H1 (cell line): ENCODE results near the gene TAOK2. TPM values are rescaled to one million over a fixed set of nuclear protein-coding genes. Genes with fewer than 3 reads are reported as not detected.

Experiments
- CTCF ChIA-PET: fragments of 300-600 bp; sonication (Branson Sonifier 250); formaldehyde crosslinking; loops from one replicate; lab custom pipeline; 2021; ENCODE audit not compliant: partially characterized antibody; lab: Charles Lee
- POLR2A ChIA-PET: fragments of 300-600 bp; sonication (Branson Sonifier 250); formaldehyde crosslinking; loops from one replicate; lab custom pipeline; 2021; ENCODE audit warnings: inconsistent platforms; ENCODE audit not compliant: partially characterized antibody; lab: Charles Lee
- DNase-seq, 2 experiments: peaks; one replicate each; pipeline versions ENCODE4 v3.0.0 to v3.0.0-alpha.2; 2010 to 2022; ENCODE audit warnings: low spot score in 2 of 2, low read depth in 1 of 2, mixed read lengths in 1 of 2
- FAIRE-seq: peaks from 2 replicates; lab custom pipeline; 2011; peaks lifted over from hg19 to GRCh38; lab: Jason Lieb, UNC
- H2AFZ ChIP-seq: 2 replicates; pipeline ENCODE4 v1.8.1; 2012; ENCODE audit warnings: low read length, inconsistent platforms
- H2AK5ac ChIP-seq: 2 replicates; pipeline ENCODE4 v1.6.1; 2013; ENCODE audit warnings: low read depth, low read length
- H2BK120ac ChIP-seq: replicated peaks from 2 replicates; pipeline ENCODE3; 2013; ENCODE audit warnings: low read depth, low read length, inconsistent platforms
- H2BK12ac ChIP-seq: 2 replicates; pipeline ENCODE4 v1.6.1; 2013; ENCODE audit warnings: low read depth, low read length
- H2BK15ac ChIP-seq: 2 replicates; pipeline ENCODE4 v1.6.1; 2013; ENCODE audit warnings: low read length
- H2BK20ac ChIP-seq: 2 replicates; pipeline ENCODE4 v1.6.1; 2013; ENCODE audit warnings: low read length
- H2BK5ac ChIP-seq: 2 replicates; pipeline ENCODE4 v1.6.1; 2013; ENCODE audit warnings: low read depth, low read length
- H3K14ac ChIP-seq: 2 replicates; pipeline ENCODE4 v1.6.1; 2013; ENCODE audit warnings: inconsistent platforms; ENCODE audit not compliant: insufficient read length
- H3K18ac ChIP-seq: 2 replicates; pipeline ENCODE4 v1.6.1; 2013; ENCODE audit warnings: low read length; ENCODE audit errors: extremely low read depth
- H3K23ac ChIP-seq: 2 replicates; pipeline ENCODE4 v1.6.1; 2013; ENCODE audit warnings: inconsistent platforms; ENCODE audit not compliant: insufficient read length
- H3K23me2 ChIP-seq: 2 replicates; pipeline ENCODE4 v1.6.1; 2013; ENCODE audit warnings: low read depth, low read length
- H3K27ac ChIP-seq: 2 replicates; pipeline ENCODE4 v1.6.1; 2011; ENCODE audit warnings: low read depth, low read length, inconsistent platforms
- H3K27me3 ChIP-seq, 4 experiments: replicated peaks in 1 of 4; 1 replicate in 1 of 4; 2 replicates in 3 of 4; pipeline versions ENCODE4 v1.6.1 to v1.8.1; 2011 to 2013; ENCODE audit warnings: low read length in 3 of 4, mild to moderate bottlenecking in 3 of 4, inconsistent platforms in 2 of 4, mixed read lengths in 2 of 4, moderate library complexity in 1 of 4; ENCODE audit not compliant: control insufficient read depth in 3 of 4, insufficient read depth in 3 of 4; ENCODE audit errors: extremely low read depth in 1 of 4
- H3K36me3 ChIP-seq, 4 experiments: 2 replicates each; pipeline versions ENCODE4 v1.6.1 to v1.8.1; 2011 to 2013; ENCODE audit warnings: mild to moderate bottlenecking in 4 of 4, low read length in 3 of 4, moderate library complexity in 2 of 4, control low read depth in 1 of 4, inconsistent platforms in 1 of 4; ENCODE audit not compliant: insufficient read depth in 4 of 4, control insufficient read depth in 2 of 4
- H3K4ac ChIP-seq: replicated peaks from 2 replicates; pipeline ENCODE3; 2013; ENCODE audit warnings: low read length, low read depth, mixed read lengths, inconsistent platforms; ENCODE audit not compliant: insufficient read length
- H3K4me1 ChIP-seq, 4 experiments: replicated peaks in 1 of 4; 1 replicate in 1 of 4; 2 replicates in 3 of 4; pipeline versions ENCODE4 v1.6.1 to v1.8.1; 2011 to 2013; ENCODE audit warnings: low read length in 3 of 4, inconsistent platforms in 2 of 4, mixed read lengths in 1 of 4; ENCODE audit not compliant: insufficient read depth in 4 of 4, control insufficient read depth in 3 of 4
- H3K4me2 ChIP-seq, 2 experiments: 2 replicates each; pipeline versions ENCODE4 v1.6.1 to v1.8.1; 2011 to 2013; ENCODE audit warnings: low read depth in 2 of 2, low read length in 2 of 2, control low read depth in 1 of 2, inconsistent platforms in 1 of 2, mild to moderate bottlenecking in 1 of 2; ENCODE audit not compliant: insufficient read depth in 1 of 2
- H3K4me3 ChIP-seq, 4 experiments: fragments of 200-600, 300-600 bp in 1 of 4; sonication (generic), shearing (Covaris generic), sonication (Bioruptor Twin) in 1 of 4; 2 replicates each; pipeline versions ENCODE4 v1.5.1 to v1.8.1; 2011 to 2016; ENCODE audit warnings: low read length in 4 of 4, low read depth in 3 of 4, control low read depth in 2 of 4, inconsistent platforms in 2 of 4, mild to moderate bottlenecking in 2 of 4, mixed read lengths in 1 of 4, moderate library complexity in 1 of 4; ENCODE audit not compliant: insufficient read depth in 2 of 4; ENCODE audit errors: extremely low read depth in 1 of 4
- H3K56ac ChIP-seq: replicated peaks from 2 replicates; pipeline ENCODE3; 2013; ENCODE audit warnings: low read depth, mild to moderate bottlenecking, mixed read lengths, low read length, inconsistent platforms; ENCODE audit not compliant: insufficient read length
- H3K79me1 ChIP-seq: 2 replicates; pipeline ENCODE4 v1.6.1; 2013; ENCODE audit warnings: low read depth, low read length, control low read depth
- H3K79me2 ChIP-seq, 2 experiments: 2 replicates each; pipeline versions ENCODE4 v1.6.1 to v1.8.1; 2012 to 2013; ENCODE audit warnings: low read length in 2 of 2, mild to moderate bottlenecking in 2 of 2, inconsistent platforms in 1 of 2; ENCODE audit not compliant: insufficient read depth in 2 of 2, control insufficient read depth in 1 of 2
- H3K9ac ChIP-seq, 4 experiments: replicated peaks in 1 of 4; 1 replicate in 1 of 4; 2 replicates in 3 of 4; pipeline versions ENCODE4 v1.6.1 to v1.8.1; 2011 to 2013; ENCODE audit warnings: low read depth in 3 of 4, low read length in 3 of 4, control low read depth in 2 of 4, mild to moderate bottlenecking in 2 of 4, moderate library complexity in 2 of 4, inconsistent platforms in 1 of 4; ENCODE audit errors: extremely low read depth in 1 of 4
- H3K9me3 ChIP-seq, 2 experiments: 2 replicates each; pipeline versions ENCODE4 v1.6.1 to v1.8.1; 2012 to 2013; ENCODE audit warnings: mild to moderate bottlenecking in 2 of 2, moderate library complexity in 2 of 2, control low read depth in 1 of 2, inconsistent platforms in 1 of 2, low read depth in 1 of 2, low read length in 1 of 2, mixed read lengths in 1 of 2; ENCODE audit not compliant: insufficient read depth in 2 of 2
- H4K20me1 ChIP-seq, 2 experiments: replicated peaks in 1 of 2; 2 replicates each; pipeline versions ENCODE3 to v1.8.1; 2011 to 2013; ENCODE audit warnings: inconsistent platforms in 2 of 2, low read length in 2 of 2, mild to moderate bottlenecking in 1 of 2; ENCODE audit not compliant: insufficient read depth in 2 of 2, control insufficient read depth in 1 of 2
- H4K5ac ChIP-seq: 2 replicates; pipeline ENCODE4 v1.6.1; 2013; ENCODE audit warnings: low read length, low read depth, mixed read lengths, inconsistent platforms; ENCODE audit not compliant: insufficient read length
- H4K8ac ChIP-seq: 2 replicates; pipeline ENCODE4 v1.8.0; 2013; ENCODE audit warnings: mild to moderate bottlenecking, moderate library complexity, low read length, inconsistent platforms; ENCODE audit not compliant: insufficient read depth; ENCODE audit errors: extremely low read depth
- H4K91ac ChIP-seq: replicated peaks from 2 replicates; pipeline ENCODE3; 2013; ENCODE audit warnings: low read length, mixed read lengths, inconsistent platforms; ENCODE audit not compliant: insufficient read length
- ASH2L ChIP-seq: fragments of 200-600, 300-600 bp; sonication (generic); IDR thresholded peaks from one replicate; pipeline ENCODE4 v1.7.1; 2017; ENCODE audit warnings: low read length
- BCL11A ChIP-seq, 2 experiments: IDR thresholded peaks; one replicate each; pipeline ENCODE4 v1.6.1; 2011; ENCODE audit warnings: low read depth in 2 of 2, low read length in 2 of 2, mild to moderate bottlenecking in 2 of 2
- BRCA1 ChIP-seq: IDR thresholded peaks from 2 replicates; pipeline ENCODE4 v1.6.1; 2012; ENCODE audit warnings: low read depth, low read length, improper control_type of control experiment
- EP300 ChIP-seq, 2 experiments: IDR thresholded peaks; 1 replicate in 1 of 2; 2 replicates in 1 of 2; pipeline ENCODE4 v1.6.1; 2011 to 2012; ENCODE audit warnings: low read depth in 2 of 2, low read length in 2 of 2, mild to moderate bottlenecking in 2 of 2, borderline replicate concordance in 1 of 2, inconsistent platforms in 1 of 2, moderate library complexity in 1 of 2
- FOSL1 ChIP-seq: IDR thresholded peaks from 2 replicates; pipeline ENCODE4 v1.6.1; 2011; ENCODE audit warnings: mild to moderate bottlenecking, low read depth, low read length, moderate library complexity; ENCODE audit not compliant: insufficient read depth
- GABPA ChIP-seq: IDR thresholded peaks from 2 replicates; pipeline ENCODE4 v1.6.1; 2011; ENCODE audit warnings: mild to moderate bottlenecking, low read length, moderate library complexity, borderline replicate concordance; ENCODE audit not compliant: insufficient read depth
- JUN ChIP-seq: IDR thresholded peaks from 2 replicates; pipeline ENCODE4 v1.6.1; 2011; ENCODE audit warnings: low read depth, mild to moderate bottlenecking, improper control_type of control experiment, low read length
- KDM1A ChIP-seq: fragments of 200-600, 300-600 bp; sonication (generic); IDR thresholded peaks from 2 replicates; pipeline ENCODE4 v1.7.1; 2016; ENCODE audit warnings: mild to moderate bottlenecking, low read length, borderline replicate concordance
- NANOG ChIP-seq: IDR thresholded peaks from 2 replicates; pipeline ENCODE4 v1.6.1; 2011; ENCODE audit warnings: low read length, low read depth, mild to moderate bottlenecking, inconsistent platforms; ENCODE audit not compliant: insufficient read depth, poor library complexity, severe bottlenecking
- SIX5 ChIP-seq: IDR thresholded peaks from 2 replicates; pipeline ENCODE4 v1.6.1; 2011; ENCODE audit warnings: mild to moderate bottlenecking, low read depth, low read length
- TAF1 ChIP-seq: IDR thresholded peaks from 2 replicates; pipeline ENCODE4 v1.6.1; 2011; ENCODE audit warnings: mild to moderate bottlenecking, low read depth, low read length
- TEAD4 ChIP-seq: IDR thresholded peaks from 2 replicates; pipeline ENCODE4 v1.6.1; 2012; ENCODE audit warnings: low read depth, low read length, inconsistent platforms, mixed read lengths
- USF2 ChIP-seq: IDR thresholded peaks from 2 replicates; pipeline ENCODE4 v1.6.1; 2011; ENCODE audit warnings: low read length, improper control_type of control experiment
- WGBS, 2 experiments: shearing (Covaris generic) in 1 of 2; methylation state at CpG; one replicate each; pipeline versions ENCODE4 v1.1.6 to v1.1.7; 2013 to 2015; ENCODE audit warnings: low lambda C conversion rate in 2 of 2, mixed read lengths in 2 of 2, inconsistent platforms in 1 of 2, low coverage in 1 of 2, missing lambda C conversion rate in 1 of 2; ENCODE audit not compliant: insufficient replicate concordance in 2 of 2, insufficient coverage in 1 of 2, insufficient read length in 1 of 2; ENCODE audit errors: extremely low coverage in 1 of 2, missing lambda C conversion rate in 1 of 2; 5-methylcytosine and 5-hydroxymethylcytosine counted together
- polyA plus RNA-seq, 7 experiments: library from polyadenylated mRNA; depleted of rRNA in 3 of 7; stranded (reverse) in 5 of 7; unstranded in 2 of 7; fragments of >200 nt in 5 of 7; fragments of 200-250 nt in 2 of 7; gene quantifications; 1 replicate in 5 of 7; 2 replicates in 1 of 7; 4 replicates in 1 of 7; pipeline versions ENCODE4 v1.2.1 to v1.2.3, GENCODE V29; 2011 to 2013; ENCODE audit warnings: missing spikeins in 2 of 7, mixed read lengths in 2 of 7
- total RNA-seq: library from RNA; stranded (reverse); fragmentation: NEBNext Ultra II Directional; extraction: Animal tissue kit (Norgen Biotek cat#: 25700); gene quantifications from 2 replicates; pipeline ENCODE4 v1.2.1, GENCODE V29; 2021

Gene TAOK2
- total and polyA plus RNA-seq, 2 of the 8 experiments (the other 6 are each of a cell fraction or from before 2014, with no cell fraction given) = 13.5 to 32.6 TPM

- H3K4me2 ChIP-seq = no peak overlapping the region
- H3K27ac ChIP-seq = no peak overlapping the region
- no peak overlapping the region for H3K18ac ChIP-seq
- H3K4me1 ChIP-seq = peaks cover 4 to 20% (median 7%) of the 10 kb centered on the region in 4 experiments
- H2BK12ac ChIP-seq = no peak overlapping the region
- no peak overlapping the region for H2BK20ac ChIP-seq
- H2BK120ac ChIP-seq = no peak overlapping the region
- ChIA-PET POLR2A (interaction anchor here (1.3 kb wide), 1 partner anchor 24 kb away, joined by 3 read pairs; no protein-coding TSS in a partner anchor), CTCF (interaction anchor here (1.1 to 4.4 kb wide), 2 partner anchors 18 to 33 kb away, joined by 5 to 19 read pairs; partner anchors contain the start of gene INO80E)
- peaks cover 1 to 2% of the 10 kb centered on the region in 2 experiments; a peak in 3 of 4 replicates for H3K9me3 ChIP-seq
- H2AK5ac ChIP-seq = no peak overlapping the region
- H3K56ac ChIP-seq = no peak overlapping the region
- H4K91ac ChIP-seq = no peak overlapping the region
- peaks cover 4 to 18% of the 10 kb centered on the region in 2 experiments for H4K20me1 ChIP-seq
- no peak overlapping the region for H3K4me3 ChIP-seq
- H3K36me3 ChIP-seq = peaks cover 14 to 44% (median 38%) of the 10 kb centered on the region in 4 experiments
- peaks cover 25% of the 10 kb centered on the region for H3K79me1 ChIP-seq
- H4K5ac ChIP-seq = no peak overlapping the region
- no peak overlapping the region for H2BK15ac ChIP-seq
- H3K23me2 ChIP-seq = peaks cover 7% of the 10 kb centered on the region; the same call in 1 of the 2 replicates
- H2BK5ac ChIP-seq = no peak overlapping the region
- DNase-seq (no peak), FAIRE-seq (no peak)
- H3K4ac ChIP-seq = no peak overlapping the region
- no peak overlapping the region for H3K23ac ChIP-seq
- no peak overlapping the region for H4K8ac ChIP-seq
- no peak overlapping the region for H3K14ac ChIP-seq
- peaks cover 0 to under 1% (median 0%) of the 10 kb centered on the region in 4 experiments; a peak in 1 of 7 replicates for H3K27me3 ChIP-seq
- H3K9ac ChIP-seq = no peak overlapping the region
- 88% methylated on average over 9 of the region's 9 CpGs; no CpG with 5 or more reads in 1 of the 2 experiments for WGBS, 2 experiments
- H2AFZ ChIP-seq = no peak overlapping the region
- peaks cover 9 to 34% of the 10 kb centered on the region in 2 experiments for H3K79me2 ChIP-seq
- TF ChIP-seq SIX5 (no peak), FOSL1 (no peak), USF2 (no peak), JUN (no peak), GABPA (no peak), EP300 (IDR thresholded peaks at IDR 0.05; ENCODE audit: borderline replicate concordance in 1 of 2, low read depth in 2 of 2, low read length in 2 of 2) (no peak), KDM1A (no peak), NANOG (no peak), BCL11A (IDR thresholded peaks at IDR 0.05; ENCODE audit: low read depth in 2 of 2, low read length in 2 of 2) (no peak), BRCA1 (no peak), ASH2L (no peak), TEAD4 (no peak), TAF1 (no peak)
Measured at GRCh38 chr16:29978081-29978480, 4.4 kb downstream of the TAOK2 start.
